HL-60 (cell line): ENCODE results near the gene SLC25A18.

Experiments used
- CTCF ChIP-seq: IDR thresholded peaks from one replicate; pipeline ENCODE4 v1.5.1; 2011; ENCODE audit warnings: low read length, control low read depth, inconsistent platforms; ENCODE audit not compliant: insufficient read depth
- GABPA ChIP-seq: IDR thresholded peaks from 2 replicates; pipeline ENCODE4 v1.6.1; 2012; ENCODE audit warnings: low read depth
- REST ChIP-seq: IDR thresholded peaks from 2 replicates; pipeline ENCODE4 v1.6.1; 2012; ENCODE audit warnings: low read depth; ENCODE audit not compliant: insufficient replicate concordance

GRCh38 chr22:17603668-17604067 is 40.4 kb downstream of the SLC25A18 start:
- TF ChIP-seq CTCF (no peak), REST (no peak), GABPA (no peak)
